Liver (tissue), 9 donors: ENCODE results near the gene CCR7. TPM values are rescaled to one million over a fixed set of nuclear protein-coding genes. Genes with fewer than 3 reads are reported as not detected.

Experiments
- DNase-seq: peaks from one replicate; pipeline ENCODE4 v3.0.0-alpha.2; 2017; ENCODE audit warnings: low spot score
- H3K27ac ChIP-seq, 2 donors: one replicate each; pipeline ENCODE4 v1.7.0; 2013; ENCODE audit warnings: inconsistent platforms in 2 of 2, low read length in 2 of 2, control low read depth in 1 of 2, low read depth in 1 of 2, mild to moderate bottlenecking in 1 of 2
- H3K27me3 ChIP-seq, 4 donors: one replicate each; pipeline versions ENCODE4 v1.6.1 to v1.7.0; 2013; ENCODE audit warnings: low read length in 3 of 4, inconsistent platforms in 1 of 4, mild to moderate bottlenecking in 1 of 4, moderate library complexity in 1 of 4; ENCODE audit not compliant: control insufficient read depth in 4 of 4, insufficient read depth in 4 of 4
- H3K36me3 ChIP-seq, 4 donors: one replicate each; pipeline versions ENCODE4 v1.6.1 to v1.7.0; 2013; ENCODE audit warnings: low read length in 3 of 4, mild to moderate bottlenecking in 3 of 4, low read depth in 1 of 4, moderate library complexity in 1 of 4; ENCODE audit not compliant: control insufficient read depth in 4 of 4, insufficient read depth in 3 of 4
- H3K4me1 ChIP-seq, 4 donors: one replicate each; pipeline versions ENCODE4 v1.6.1 to v1.7.0; 2013; ENCODE audit warnings: low read length in 3 of 4, mild to moderate bottlenecking in 3 of 4, moderate library complexity in 1 of 4; ENCODE audit not compliant: control insufficient read depth in 4 of 4, insufficient read depth in 4 of 4
- H3K4me3 ChIP-seq, 3 donors: one replicate each; pipeline versions ENCODE4 v1.6.1 to v1.7.0; 2013; ENCODE audit warnings: low read length in 3 of 3, control low read depth in 1 of 3, low read depth in 1 of 3, mild to moderate bottlenecking in 1 of 3
- H3K9ac ChIP-seq, 2 donors: one replicate each; pipeline ENCODE4 v1.7.0; 2013; ENCODE audit warnings: low read length in 2 of 2, mild to moderate bottlenecking in 2 of 2, moderate library complexity in 2 of 2, control low read depth in 1 of 2, low read depth in 1 of 2
- H3K9me3 ChIP-seq, 4 donors: one replicate each; pipeline versions ENCODE4 v1.6.1 to v1.7.0; 2013; ENCODE audit warnings: low read length in 3 of 4; ENCODE audit not compliant: control insufficient read depth in 4 of 4
- ATF3 ChIP-seq: IDR thresholded peaks from 2 replicates; pipeline ENCODE4 v1.6.1; 2016; ENCODE audit warnings: antibody characterized with exemption
- CTCF ChIP-seq: fragments of 150-350 bp; IDR thresholded peaks from 2 replicates; pipeline ENCODE4 v1.5.1; 2017; ENCODE audit warnings: improper control_type of control experiment, low read depth, low read length; ENCODE audit not compliant: missing input control
- EGR1 ChIP-seq, 2 donors: IDR thresholded peaks; 2 replicates each; pipeline ENCODE4 v1.6.1; 2016 to 2018; ENCODE audit warnings: antibody characterized with exemption in 2 of 2, low read depth in 2 of 2
- FOXA1 ChIP-seq: IDR thresholded peaks from 2 replicates; pipeline ENCODE4 v1.6.1; 2016; ENCODE audit warnings: antibody characterized with exemption
- FOXA2 ChIP-seq: IDR thresholded peaks from 2 replicates; pipeline ENCODE4 v1.6.1; 2016; ENCODE audit warnings: antibody characterized with exemption
- HNF4A ChIP-seq, 2 donors: conservative IDR thresholded peaks; 2 replicates each; pipeline ENCODE4 v1.6.1; 2016; ENCODE audit warnings: antibody characterized with exemption in 2 of 2, mild to moderate bottlenecking in 2 of 2
- HNF4G ChIP-seq: IDR thresholded peaks from 2 replicates; pipeline ENCODE4 v1.6.1; 2016; ENCODE audit warnings: antibody characterized with exemption
- JUND ChIP-seq, 2 donors: IDR thresholded peaks; 2 replicates each; pipeline ENCODE4 v1.6.1; 2016; ENCODE audit warnings: antibody characterized with exemption in 2 of 2
- MAX ChIP-seq: IDR thresholded peaks from 2 replicates; pipeline ENCODE4 v1.6.1; 2016; ENCODE audit warnings: antibody characterized with exemption
- NR2F2 ChIP-seq: IDR thresholded peaks from 2 replicates; pipeline ENCODE4 v1.6.1; 2016; ENCODE audit warnings: antibody characterized with exemption
- RAD21 ChIP-seq, 2 donors: IDR thresholded peaks; 2 replicates each; pipeline ENCODE4 v1.6.1; 2016; ENCODE audit warnings: antibody characterized with exemption in 2 of 2, mild to moderate bottlenecking in 2 of 2
- RXRA ChIP-seq, 2 donors: IDR thresholded peaks; 2 replicates each; pipeline ENCODE4 v1.6.1; 2017 to 2018; ENCODE audit warnings: antibody characterized with exemption in 2 of 2, mild to moderate bottlenecking in 1 of 2
- SP1 ChIP-seq: IDR thresholded peaks from 2 replicates; pipeline ENCODE4 v1.6.1; 2018; ENCODE audit warnings: antibody characterized with exemption, mild to moderate bottlenecking
- TAF1 ChIP-seq: conservative IDR thresholded peaks from 2 replicates; pipeline ENCODE4 v1.6.1; 2016; ENCODE audit warnings: antibody characterized with exemption, mild to moderate bottlenecking
- YY1 ChIP-seq: IDR thresholded peaks from 2 replicates; pipeline ENCODE4 v1.6.1; 2016; ENCODE audit warnings: antibody characterized with exemption, mild to moderate bottlenecking
- ZBTB33 ChIP-seq: IDR thresholded peaks from 2 replicates; pipeline ENCODE4 v1.6.1; 2016; ENCODE audit warnings: antibody characterized with exemption
- WGBS: extraction: QIAGEN DNeasy Blood & Tissue Kit; methylation state at CpG from one replicate; pipeline ENCODE4 v1.1.7; 2013; 5-methylcytosine and 5-hydroxymethylcytosine counted together
- polyA plus RNA-seq, 2 donors: library from polyadenylated mRNA; stranded (reverse) in 1 of 2; unstranded in 1 of 2; fragments of 200-250 nt in 1 of 2; fragments of >200 nt in 1 of 2; fragmentation: Nextera tagmentation in 1 of 2; extraction: Ambion mirVana in 1 of 2; gene quantifications; one replicate each; pipeline versions ENCODE4 v1.2.1 to v1.2.3, GENCODE V29; 2013 to 2015
- total RNA-seq, 2 donors: library from RNA; depleted of rRNA; stranded (reverse); fragments of >200 nt; gene quantifications; one replicate each; pipeline ENCODE4 v1.2.3, GENCODE V29; 2014
- TF ChIP-seq, protein P1 (sequence below): IDR thresholded peaks from 2 replicates; pipeline ENCODE4 v1.6.1; 2016; ENCODE audit warnings: antibody characterized with exemption, mild to moderate bottlenecking
- donor health status: healthy.
- donor health status: healthy.
- donor health status: healthy.
- donor health status: healthy.
- donor health status: healthy.

CCR7 gene
- total and polyA plus RNA-seq, 4 donors = 0.08 to 0.89 (median 0.28) TPM

- H3K27me3 ChIP-seq = no peaks in the 10 kb centered on the region
These were observed 38.6 kb downstream of the CCR7 start for GRCh38 chr17:40526668-40527067.

DNA sequence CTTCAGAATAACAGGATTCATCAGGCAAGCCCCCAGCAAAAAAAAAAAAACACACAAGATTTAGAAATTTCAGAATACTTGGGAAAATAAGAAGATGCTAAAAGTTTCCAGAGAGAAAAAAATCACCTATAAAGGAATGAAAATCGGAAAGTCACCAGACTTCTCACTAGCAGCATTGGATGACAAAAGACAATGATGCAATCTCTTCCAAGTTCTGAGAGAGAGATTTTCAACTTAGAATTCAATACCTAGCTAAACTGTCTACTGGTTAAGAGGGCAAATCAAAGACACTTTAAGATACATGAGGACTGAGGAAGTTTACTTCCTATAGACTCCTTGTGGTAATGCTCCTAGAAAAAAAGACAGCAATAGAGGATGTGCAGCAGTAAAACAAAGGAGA is 40.0 kb downstream of the CCR7 start:
- TF ChIP-seq HNF4G = no peak
- no peak for TF ChIP-seq HNF4A (conservative IDR thresholded peaks at IDR 0.05)
- no peak for TF ChIP-seq JUND (IDR thresholded peaks at IDR 0.05)
- no peak for TF ChIP-seq NR2F2
- H3K27me3 ChIP-seq = no peaks in the 10 kb centered on the region
- no peak overlapping the region for H3K27ac ChIP-seq
- peaks cover 0 to 7% (median 0%) of the 10 kb centered on the region in 4 donors for H3K9me3 ChIP-seq
- no peaks in the 10 kb centered on the region for H3K36me3 ChIP-seq
- DNase-seq = no peak
- H3K4me3 ChIP-seq = no peak overlapping the region
- 98% methylated on average over 1 of the region's 1 CpG for WGBS
- no peak overlapping the region for H3K9ac ChIP-seq
- no peaks in the 10 kb centered on the region for H3K4me1 ChIP-seq

More at GRCh38 chr17:40526668-40527067, 38.6 kb downstream of the CCR7 start:
- Histone ChIP-seq H3K36me3 (no peaks in the 10 kb centered on the region), H3K4me1 (no peaks in the 10 kb centered on the region), H3K4me3 (no peak overlapping the region), H3K9me3 (peaks cover 0 to 7% (median 0%) of the 10 kb centered on the region in 4 donors), H3K27ac (no peak overlapping the region), H3K9ac (no peak overlapping the region)
- no peak for DNase-seq
- TF ChIP-seq SP1 (no peak), MAX (no peak), YY1 (no peak), HNF4G (no peak), RXRA (IDR thresholded peaks at IDR 0.05) (no peak), RAD21 (IDR thresholded peaks at IDR 0.05) (no peak), FOXA2 (no peak), JUND (IDR thresholded peaks at IDR 0.05) (no peak), ZBTB33 (no peak), NR2F2 (no peak), HNF4A (conservative IDR thresholded peaks at IDR 0.05) (no peak), EGR1 (IDR thresholded peaks at IDR 0.05; ENCODE audit: low read depth in 2 of 2) (no peak), TAF1 (no peak)
- WGBS = 85% methylated on average over 5 of the region's 5 CpGs

GRCh38 chr17:40524243-40524965 is 40.9 kb downstream of the CCR7 start:
- 82% methylated on average over 3 of the region's 3 CpGs for WGBS
- Histone ChIP-seq H3K27me3 (no peaks in the 10 kb centered on the region), H3K9me3 (peaks cover 0 to 7% (median 0%) of the 10 kb centered on the region in 4 donors), H3K9ac (no peak overlapping the region), H3K27ac (no peak overlapping the region), H3K4me1 (no peaks in the 10 kb centered on the region), H3K4me3 (no peak overlapping the region), H3K36me3 (no peaks in the 10 kb centered on the region)
- DNase-seq = no peak
- no peak for TF ChIP-seq ZBTB33
- no peak for TF ChIP-seq RXRA (IDR thresholded peaks at IDR 0.05)
- TF ChIP-seq, protein P1, sequence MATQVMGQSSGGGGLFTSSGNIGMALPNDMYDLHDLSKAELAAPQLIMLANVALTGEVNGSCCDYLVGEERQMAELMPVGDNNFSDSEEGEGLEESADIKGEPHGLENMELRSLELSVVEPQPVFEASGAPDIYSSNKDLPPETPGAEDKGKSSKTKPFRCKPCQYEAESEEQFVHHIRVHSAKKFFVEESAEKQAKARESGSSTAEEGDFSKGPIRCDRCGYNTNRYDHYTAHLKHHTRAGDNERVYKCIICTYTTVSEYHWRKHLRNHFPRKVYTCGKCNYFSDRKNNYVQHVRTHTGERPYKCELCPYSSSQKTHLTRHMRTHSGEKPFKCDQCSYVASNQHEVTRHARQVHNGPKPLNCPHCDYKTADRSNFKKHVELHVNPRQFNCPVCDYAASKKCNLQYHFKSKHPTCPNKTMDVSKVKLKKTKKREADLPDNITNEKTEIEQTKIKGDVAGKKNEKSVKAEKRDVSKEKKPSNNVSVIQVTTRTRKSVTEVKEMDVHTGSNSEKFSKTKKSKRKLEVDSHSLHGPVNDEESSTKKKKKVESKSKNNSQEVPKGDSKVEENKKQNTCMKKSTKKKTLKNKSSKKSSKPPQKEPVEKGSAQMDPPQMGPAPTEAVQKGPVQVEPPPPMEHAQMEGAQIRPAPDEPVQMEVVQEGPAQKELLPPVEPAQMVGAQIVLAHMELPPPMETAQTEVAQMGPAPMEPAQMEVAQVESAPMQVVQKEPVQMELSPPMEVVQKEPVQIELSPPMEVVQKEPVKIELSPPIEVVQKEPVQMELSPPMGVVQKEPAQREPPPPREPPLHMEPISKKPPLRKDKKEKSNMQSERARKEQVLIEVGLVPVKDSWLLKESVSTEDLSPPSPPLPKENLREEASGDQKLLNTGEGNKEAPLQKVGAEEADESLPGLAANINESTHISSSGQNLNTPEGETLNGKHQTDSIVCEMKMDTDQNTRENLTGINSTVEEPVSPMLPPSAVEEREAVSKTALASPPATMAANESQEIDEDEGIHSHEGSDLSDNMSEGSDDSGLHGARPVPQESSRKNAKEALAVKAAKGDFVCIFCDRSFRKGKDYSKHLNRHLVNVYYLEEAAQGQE = no peak
- TF ChIP-seq EGR1 (IDR thresholded peaks at IDR 0.05; ENCODE audit: low read depth in 2 of 2) = no peak
- TF ChIP-seq FOXA2 = no peak
- no peak for TF ChIP-seq TAF1
- TF ChIP-seq ATF3 = no peak
- TF ChIP-seq HNF4G = no peak
- no peak for TF ChIP-seq FOXA1
- TF ChIP-seq SP1 = no peak
- TF ChIP-seq CTCF = no peak
- no peak for TF ChIP-seq HNF4A (conservative IDR thresholded peaks at IDR 0.05)
